Cortex of kidney (tissue), 1 donor: ENCODE measurements around the gene SCUBE2.
"Not testable (repeated sequence)": the region's sequence is repeated elsewhere in the genome, so short reads cannot be mapped to it uniquely, and the experiment has no call there.

Source experiments
- DNase-seq: peaks from one replicate; lab custom pipeline; 2025; lab: John Stamatoyannopoulos, UW

Gene SCUBE2

GRCh38 chr11:9008011-9008550 lies 83.3 kb downstream of the SCUBE2 start:
- no peak for DNase-seq

GRCh38 chr11:9005087-9005486 lies 86.3 kb downstream of the SCUBE2 start:
- no peak for DNase-seq

DNA sequence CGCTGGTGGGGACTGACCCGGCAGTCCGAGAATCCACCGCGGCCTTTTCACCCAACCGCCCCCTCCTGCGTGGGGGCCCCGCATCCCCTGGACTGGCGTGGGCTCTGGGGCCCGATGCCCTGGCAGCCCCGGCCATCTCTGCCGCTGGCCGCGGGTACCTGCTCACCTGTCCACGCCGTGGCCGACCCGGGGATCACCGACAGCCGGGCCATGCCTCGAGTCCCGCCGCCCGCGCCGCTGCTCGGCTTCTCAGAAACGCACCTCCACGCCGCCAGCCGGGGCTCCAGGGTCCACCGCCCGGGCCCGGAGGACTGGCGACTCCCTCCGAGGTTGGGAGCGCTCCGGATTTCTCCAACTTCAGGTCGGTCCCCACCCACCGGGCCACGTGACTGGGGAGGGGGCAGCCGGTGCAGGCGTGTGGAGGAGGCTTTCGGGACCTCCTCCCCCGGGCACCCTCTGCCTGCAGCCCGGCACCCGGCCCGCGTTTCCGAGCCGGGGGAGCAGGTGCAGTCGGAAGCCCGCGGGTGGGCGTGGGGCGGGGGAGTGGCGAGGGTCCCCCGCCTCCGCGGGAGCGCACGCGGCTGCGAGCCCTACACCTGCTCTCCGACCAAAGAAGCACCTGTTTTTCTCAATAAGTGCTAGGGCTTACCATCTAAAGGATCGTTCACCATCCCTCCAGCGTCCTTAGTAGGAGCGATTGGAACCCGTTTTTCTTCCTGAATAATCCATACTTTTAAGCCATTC lies 87.0 kb downstream of the SCUBE2 start:
- no peak for DNase-seq

GRCh38 chr11:9003573-9004182 lies 87.7 kb downstream of the SCUBE2 start, which contains the start of gene NRIP3:
Gene NRIP3 (minus strand): TSS chr11:9004001. CDS start chr11:9003935, 66 bp downstream.
- no peak for DNase-seq

- DNase-seq, result no peak
Measured at GRCh38 chr11:9002920-9003572, 88.4 kb downstream of the SCUBE2 start.

DNA sequence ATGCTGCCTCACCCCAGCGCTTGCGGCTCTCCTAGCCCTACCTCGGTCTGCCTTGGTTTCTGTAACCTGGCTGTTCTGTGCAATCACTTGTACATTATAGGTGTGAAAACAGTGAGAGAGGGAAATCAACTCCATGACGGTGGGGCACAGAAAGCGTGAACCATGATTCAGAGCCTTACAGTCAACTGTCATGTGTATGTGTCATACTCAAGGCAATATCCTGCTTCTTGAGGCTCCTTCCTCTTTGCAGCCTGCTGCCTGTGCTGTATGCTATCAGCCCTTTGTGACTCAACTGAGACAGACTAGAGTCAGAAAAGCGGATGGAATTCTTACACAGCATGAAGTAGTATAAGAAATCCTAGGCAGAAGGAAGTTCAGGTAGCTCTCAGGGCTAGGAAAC lies 89.7 kb downstream of the SCUBE2 start:
- DNase-seq, result no peak

DNA sequence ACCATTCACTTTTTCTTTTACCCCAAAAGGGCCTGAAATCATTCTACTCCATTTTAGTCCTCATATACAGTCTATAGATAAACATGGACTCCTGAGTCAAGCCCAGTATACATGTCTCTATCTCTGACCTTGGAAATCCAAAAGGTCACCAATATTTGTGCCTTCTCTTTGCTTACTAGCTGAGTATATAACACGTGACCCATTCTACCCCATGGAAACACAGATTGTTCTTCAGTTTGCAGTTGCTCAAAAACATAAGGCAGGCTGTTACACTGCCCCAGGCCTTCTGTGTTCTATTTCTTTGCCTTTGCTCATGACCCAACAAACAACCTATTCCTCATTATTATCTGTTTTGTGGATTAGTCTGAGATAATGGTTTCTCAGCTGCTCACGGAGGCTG lies 93.4 kb downstream of the SCUBE2 start:
- DNase-seq, result no peak

DNA sequence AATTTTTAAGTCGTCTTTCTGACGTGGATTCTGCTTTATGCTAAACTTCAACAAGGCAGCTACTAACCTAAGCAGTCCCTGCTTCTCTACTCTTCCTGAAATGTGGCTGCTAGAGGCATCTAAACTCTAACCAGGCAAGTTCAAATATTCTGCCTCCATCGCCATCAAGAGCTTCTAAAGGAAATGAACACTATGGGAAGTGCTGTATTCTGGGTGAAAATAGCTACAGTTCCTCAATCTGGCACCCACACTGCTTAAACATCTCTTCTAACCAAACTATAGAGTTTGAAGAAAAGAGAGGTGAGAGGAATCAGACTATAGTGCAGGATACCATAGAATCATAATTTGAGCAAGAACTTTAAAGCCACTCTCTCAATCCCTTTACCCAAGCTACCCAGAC lies 93.9 kb downstream of the SCUBE2 start:
- DNase-seq, result no peak

- DNase-seq, result no peak
Measured at GRCh38 chr11:8989453-8989852, 101.9 kb downstream of the SCUBE2 start.

- no peak for DNase-seq
Measured at GRCh38 chr11:8988329-8989234, 102.8 kb downstream of the SCUBE2 start.

DNA sequence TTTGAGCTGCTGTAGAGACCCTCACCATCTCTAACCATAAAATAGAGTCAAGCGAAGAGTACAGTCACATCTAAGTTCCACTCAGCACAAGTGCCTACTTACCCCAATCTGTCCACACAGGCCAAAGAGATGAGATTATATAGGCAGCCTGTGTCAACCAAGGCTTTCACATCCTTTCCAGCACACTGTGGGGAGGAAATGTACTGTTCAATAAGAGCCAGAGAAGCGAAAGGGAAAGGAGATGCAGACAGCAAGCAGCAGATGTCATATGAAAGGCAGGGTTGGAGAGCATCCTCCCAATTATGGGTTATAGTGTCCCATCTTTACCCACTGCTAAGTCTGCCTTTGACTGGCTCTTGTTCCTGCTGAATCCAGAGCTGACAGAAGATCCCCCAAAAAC lies 104.0 kb downstream of the SCUBE2 start:
- DNase-seq, result no peak

DNA sequence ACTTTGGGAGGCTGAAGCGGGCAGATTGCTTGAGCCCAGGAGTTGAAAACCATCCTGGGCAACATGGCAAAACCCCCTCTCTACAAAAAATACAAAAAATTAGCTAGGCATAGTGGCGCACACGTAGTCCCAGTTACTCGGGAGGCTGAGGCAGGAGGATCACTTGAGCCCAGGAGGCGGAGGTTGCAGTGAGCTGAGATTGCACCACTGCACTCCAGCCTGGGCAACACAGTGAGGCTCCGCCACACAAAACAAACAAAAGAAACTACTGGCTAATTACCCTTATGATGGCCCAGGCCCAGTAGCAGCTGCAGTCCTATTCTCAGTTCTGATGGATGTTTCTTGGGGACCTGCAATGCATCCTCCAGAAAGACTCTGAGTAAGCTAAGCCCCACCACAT lies 104.6 kb downstream of the SCUBE2 start:
- DNase-seq, result not testable (repeated sequence)

- DNase-seq, result no peak
Measured at GRCh38 chr11:8985462-8985861, 105.9 kb downstream of the SCUBE2 start.

- no peak for DNase-seq
Measured at GRCh38 chr11:8983552-8983951, 107.8 kb downstream of the SCUBE2 start.

DNA sequence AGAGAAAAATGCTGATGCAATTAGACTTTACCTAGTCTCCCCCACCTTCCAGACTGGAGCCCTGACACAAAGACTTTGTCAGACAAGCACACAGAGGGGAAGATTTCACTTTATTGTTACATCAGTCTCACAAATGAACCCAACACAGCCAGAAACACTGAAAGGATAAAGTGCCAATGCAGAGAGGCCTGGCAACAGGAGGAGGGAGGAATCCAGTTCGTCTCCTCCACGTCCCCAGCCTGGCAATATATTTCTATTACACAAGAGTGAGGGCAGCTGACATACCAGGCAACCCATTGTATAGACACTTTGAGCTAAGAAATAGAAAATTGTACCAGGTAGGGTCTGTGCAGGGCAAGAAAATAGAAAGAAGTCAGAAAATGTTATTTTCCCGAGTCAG lies 110.9 kb downstream of the SCUBE2 start:
- DNase-seq, result no peak

DNA sequence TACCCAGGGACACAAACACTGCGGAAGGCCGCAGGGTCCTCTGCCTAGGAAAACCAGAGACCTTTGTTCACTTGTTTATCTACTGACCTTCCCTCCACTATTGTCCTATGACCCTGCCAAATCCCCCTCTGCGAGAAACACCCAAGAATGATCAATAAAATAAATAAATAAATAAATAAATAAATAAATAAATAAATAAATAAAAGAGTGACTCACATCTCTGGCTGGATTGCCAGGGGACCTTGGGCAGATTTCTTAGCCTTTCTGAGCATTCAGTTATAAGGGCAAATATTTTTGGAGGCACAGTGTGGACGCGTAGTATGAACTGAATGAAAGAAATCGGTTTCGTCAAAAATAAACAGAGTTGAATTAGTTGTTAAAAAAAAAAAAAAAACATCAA lies 112.0 kb downstream of the SCUBE2 start:
- DNase-seq, result not testable (repeated sequence)

GRCh38 chr11:8973121-8973520 lies 118.3 kb downstream of the SCUBE2 start:
- DNase-seq, result no peak

DNA sequence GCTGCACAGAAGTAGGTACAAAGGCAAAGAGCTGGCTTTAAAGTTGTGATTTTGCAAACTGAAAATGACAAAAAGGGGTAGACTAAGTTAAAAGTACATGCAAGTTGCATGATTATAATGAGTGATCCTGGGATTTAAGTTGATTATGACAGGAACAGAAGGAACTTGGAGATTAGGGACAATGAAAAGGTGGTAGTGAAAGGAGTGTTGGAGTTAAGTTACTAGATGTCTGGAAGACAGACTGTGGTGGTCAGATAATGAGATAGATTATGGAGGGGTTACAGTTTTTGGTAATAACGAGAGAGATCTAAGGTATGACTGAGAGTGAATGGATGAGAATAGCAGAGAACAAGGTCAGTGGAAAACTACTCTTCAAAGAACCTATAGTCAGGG lies 119.5 kb downstream of the SCUBE2 start:
- no peak for DNase-seq

DNA sequence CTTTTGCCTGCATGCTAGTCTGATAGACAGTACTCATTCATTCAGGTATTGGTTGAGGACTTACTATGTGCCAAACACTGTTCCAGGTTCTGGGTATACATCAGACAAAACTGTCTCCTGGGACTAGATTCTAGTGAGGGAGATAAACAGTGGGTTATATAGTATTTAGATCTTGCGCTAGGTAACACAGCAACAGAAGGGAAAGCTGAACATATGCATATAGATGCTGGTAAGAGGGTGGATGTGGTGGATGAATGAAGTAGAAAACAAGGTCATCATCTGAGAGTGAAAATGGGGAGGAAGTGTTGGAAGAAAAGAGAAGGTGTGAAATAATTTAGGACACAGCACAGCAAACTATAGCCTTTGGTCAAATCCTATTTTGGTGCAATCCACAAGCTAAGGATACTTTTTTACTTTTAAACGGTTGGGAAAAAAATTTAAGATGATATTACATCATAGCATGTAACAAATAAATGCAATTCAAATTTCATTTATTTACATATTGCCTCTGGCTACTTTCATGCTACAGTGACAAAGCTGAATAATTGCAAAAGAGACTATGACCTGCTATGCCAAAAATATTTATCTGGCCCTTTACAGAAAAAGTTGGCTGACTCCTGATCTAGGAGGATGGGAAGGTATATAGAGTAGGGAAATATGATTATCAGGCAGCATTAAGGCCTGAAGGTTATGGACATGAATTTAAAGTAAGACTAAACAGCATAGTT lies 120.0 kb downstream of the SCUBE2 start:
- DNase-seq, result no peak
